H1 (cell line): ENCODE results near the gene SH2B3. TPM values are rescaled to one million over a fixed set of nuclear protein-coding genes. Genes with fewer than 3 reads are reported as not detected.
A peak's percentile ranks its signal among the peaks of the same experiment; 100 is the strongest.

Experiments used
- CTCF ChIA-PET: fragments of 300-600 bp; sonication (Branson Sonifier 250); formaldehyde crosslinking; loops from one replicate; lab custom pipeline; 2021; ENCODE audit not compliant: partially characterized antibody; lab: Charles Lee
- POLR2A ChIA-PET: fragments of 300-600 bp; sonication (Branson Sonifier 250); formaldehyde crosslinking; loops from one replicate; lab custom pipeline; 2021; ENCODE audit warnings: inconsistent platforms; ENCODE audit not compliant: partially characterized antibody; lab: Charles Lee
- DNase-seq, 2 experiments: peaks; one replicate each; pipeline versions ENCODE4 v3.0.0 to v3.0.0-alpha.2; 2010 to 2022; ENCODE audit warnings: low spot score in 2 of 2, low read depth in 1 of 2, mixed read lengths in 1 of 2
- FAIRE-seq: peaks from 2 replicates; lab custom pipeline; 2011; peaks lifted over from hg19 to GRCh38; lab: Jason Lieb, UNC
- H2AFZ ChIP-seq: 2 replicates; pipeline ENCODE4 v1.8.1; 2012; ENCODE audit warnings: low read length, inconsistent platforms
- H2AK5ac ChIP-seq: 2 replicates; pipeline ENCODE4 v1.6.1; 2013; ENCODE audit warnings: low read depth, low read length
- H2BK120ac ChIP-seq: replicated peaks from 2 replicates; pipeline ENCODE3; 2013; ENCODE audit warnings: low read depth, low read length, inconsistent platforms
- H2BK12ac ChIP-seq: 2 replicates; pipeline ENCODE4 v1.6.1; 2013; ENCODE audit warnings: low read depth, low read length
- H2BK15ac ChIP-seq: 2 replicates; pipeline ENCODE4 v1.6.1; 2013; ENCODE audit warnings: low read length
- H2BK20ac ChIP-seq: 2 replicates; pipeline ENCODE4 v1.6.1; 2013; ENCODE audit warnings: low read length
- H2BK5ac ChIP-seq: 2 replicates; pipeline ENCODE4 v1.6.1; 2013; ENCODE audit warnings: low read depth, low read length
- H3K14ac ChIP-seq: 2 replicates; pipeline ENCODE4 v1.6.1; 2013; ENCODE audit warnings: inconsistent platforms; ENCODE audit not compliant: insufficient read length
- H3K18ac ChIP-seq: 2 replicates; pipeline ENCODE4 v1.6.1; 2013; ENCODE audit warnings: low read length; ENCODE audit errors: extremely low read depth
- H3K23ac ChIP-seq: 2 replicates; pipeline ENCODE4 v1.6.1; 2013; ENCODE audit warnings: inconsistent platforms; ENCODE audit not compliant: insufficient read length
- H3K23me2 ChIP-seq: 2 replicates; pipeline ENCODE4 v1.6.1; 2013; ENCODE audit warnings: low read depth, low read length
- H3K27ac ChIP-seq: 2 replicates; pipeline ENCODE4 v1.6.1; 2011; ENCODE audit warnings: low read depth, low read length, inconsistent platforms
- H3K27me3 ChIP-seq, 4 experiments: replicated peaks in 1 of 4; 1 replicate in 1 of 4; 2 replicates in 3 of 4; pipeline versions ENCODE4 v1.6.1 to v1.8.1; 2011 to 2013; ENCODE audit warnings: low read length in 3 of 4, mild to moderate bottlenecking in 3 of 4, inconsistent platforms in 2 of 4, mixed read lengths in 2 of 4, moderate library complexity in 1 of 4; ENCODE audit not compliant: control insufficient read depth in 3 of 4, insufficient read depth in 3 of 4; ENCODE audit errors: extremely low read depth in 1 of 4
- H3K36me3 ChIP-seq, 4 experiments: 2 replicates each; pipeline versions ENCODE4 v1.6.1 to v1.8.1; 2011 to 2013; ENCODE audit warnings: mild to moderate bottlenecking in 4 of 4, low read length in 3 of 4, moderate library complexity in 2 of 4, control low read depth in 1 of 4, inconsistent platforms in 1 of 4; ENCODE audit not compliant: insufficient read depth in 4 of 4, control insufficient read depth in 2 of 4
- H3K4ac ChIP-seq: replicated peaks from 2 replicates; pipeline ENCODE3; 2013; ENCODE audit warnings: low read length, low read depth, mixed read lengths, inconsistent platforms; ENCODE audit not compliant: insufficient read length
- H3K4me1 ChIP-seq, 4 experiments: replicated peaks in 1 of 4; 1 replicate in 1 of 4; 2 replicates in 3 of 4; pipeline versions ENCODE4 v1.6.1 to v1.8.1; 2011 to 2013; ENCODE audit warnings: low read length in 3 of 4, inconsistent platforms in 2 of 4, mixed read lengths in 1 of 4; ENCODE audit not compliant: insufficient read depth in 4 of 4, control insufficient read depth in 3 of 4
- H3K4me2 ChIP-seq, 2 experiments: 2 replicates each; pipeline versions ENCODE4 v1.6.1 to v1.8.1; 2011 to 2013; ENCODE audit warnings: low read depth in 2 of 2, low read length in 2 of 2, control low read depth in 1 of 2, inconsistent platforms in 1 of 2, mild to moderate bottlenecking in 1 of 2; ENCODE audit not compliant: insufficient read depth in 1 of 2
- H3K4me3 ChIP-seq, 4 experiments: fragments of 200-600, 300-600 bp in 1 of 4; sonication (generic), shearing (Covaris generic), sonication (Bioruptor Twin) in 1 of 4; 2 replicates each; pipeline versions ENCODE4 v1.5.1 to v1.8.1; 2011 to 2016; ENCODE audit warnings: low read length in 4 of 4, low read depth in 3 of 4, control low read depth in 2 of 4, inconsistent platforms in 2 of 4, mild to moderate bottlenecking in 2 of 4, mixed read lengths in 1 of 4, moderate library complexity in 1 of 4; ENCODE audit not compliant: insufficient read depth in 2 of 4; ENCODE audit errors: extremely low read depth in 1 of 4
- H3K56ac ChIP-seq: replicated peaks from 2 replicates; pipeline ENCODE3; 2013; ENCODE audit warnings: low read depth, mild to moderate bottlenecking, mixed read lengths, low read length, inconsistent platforms; ENCODE audit not compliant: insufficient read length
- H3K79me1 ChIP-seq: 2 replicates; pipeline ENCODE4 v1.6.1; 2013; ENCODE audit warnings: low read depth, low read length, control low read depth
- H3K79me2 ChIP-seq, 2 experiments: 2 replicates each; pipeline versions ENCODE4 v1.6.1 to v1.8.1; 2012 to 2013; ENCODE audit warnings: low read length in 2 of 2, mild to moderate bottlenecking in 2 of 2, inconsistent platforms in 1 of 2; ENCODE audit not compliant: insufficient read depth in 2 of 2, control insufficient read depth in 1 of 2
- H3K9ac ChIP-seq, 4 experiments: replicated peaks in 1 of 4; 1 replicate in 1 of 4; 2 replicates in 3 of 4; pipeline versions ENCODE4 v1.6.1 to v1.8.1; 2011 to 2013; ENCODE audit warnings: low read depth in 3 of 4, low read length in 3 of 4, control low read depth in 2 of 4, mild to moderate bottlenecking in 2 of 4, moderate library complexity in 2 of 4, inconsistent platforms in 1 of 4; ENCODE audit errors: extremely low read depth in 1 of 4
- H3K9me3 ChIP-seq, 2 experiments: 2 replicates each; pipeline versions ENCODE4 v1.6.1 to v1.8.1; 2012 to 2013; ENCODE audit warnings: mild to moderate bottlenecking in 2 of 2, moderate library complexity in 2 of 2, control low read depth in 1 of 2, inconsistent platforms in 1 of 2, low read depth in 1 of 2, low read length in 1 of 2, mixed read lengths in 1 of 2; ENCODE audit not compliant: insufficient read depth in 2 of 2
- H4K20me1 ChIP-seq, 2 experiments: replicated peaks in 1 of 2; 2 replicates each; pipeline versions ENCODE3 to v1.8.1; 2011 to 2013; ENCODE audit warnings: inconsistent platforms in 2 of 2, low read length in 2 of 2, mild to moderate bottlenecking in 1 of 2; ENCODE audit not compliant: insufficient read depth in 2 of 2, control insufficient read depth in 1 of 2
- H4K5ac ChIP-seq: 2 replicates; pipeline ENCODE4 v1.6.1; 2013; ENCODE audit warnings: low read length, low read depth, mixed read lengths, inconsistent platforms; ENCODE audit not compliant: insufficient read length
- H4K8ac ChIP-seq: 2 replicates; pipeline ENCODE4 v1.8.0; 2013; ENCODE audit warnings: mild to moderate bottlenecking, moderate library complexity, low read length, inconsistent platforms; ENCODE audit not compliant: insufficient read depth; ENCODE audit errors: extremely low read depth
- H4K91ac ChIP-seq: replicated peaks from 2 replicates; pipeline ENCODE3; 2013; ENCODE audit warnings: low read length, mixed read lengths, inconsistent platforms; ENCODE audit not compliant: insufficient read length
- ATF2 ChIP-seq: IDR thresholded peaks from 2 replicates; pipeline ENCODE4 v1.6.1; 2012; ENCODE audit warnings: low read length, inconsistent platforms
- KDM1A ChIP-seq: fragments of 200-600, 300-600 bp; sonication (generic); IDR thresholded peaks from 2 replicates; pipeline ENCODE4 v1.7.1; 2016; ENCODE audit warnings: mild to moderate bottlenecking, low read length, borderline replicate concordance
- MAFK ChIP-seq: IDR thresholded peaks from 2 replicates; pipeline ENCODE4 v1.6.1; 2012; ENCODE audit warnings: low read depth, mild to moderate bottlenecking, improper control_type of control experiment, low read length
- MAX ChIP-seq: IDR thresholded peaks from 2 replicates; pipeline ENCODE4 v1.6.1; 2012; ENCODE audit warnings: inconsistent platforms
- POLR2AphosphoS5 ChIP-seq: IDR thresholded peaks from 2 replicates; pipeline ENCODE4 v1.6.1; 2011; ENCODE audit warnings: low read depth, low read length
- SP1 ChIP-seq: IDR thresholded peaks from 2 replicates; pipeline ENCODE4 v1.6.1; 2011; ENCODE audit warnings: low read depth, low read length
- WGBS, 2 experiments: shearing (Covaris generic) in 1 of 2; methylation state at CpG; one replicate each; pipeline versions ENCODE4 v1.1.6 to v1.1.7; 2013 to 2015; ENCODE audit warnings: low lambda C conversion rate in 2 of 2, mixed read lengths in 2 of 2, inconsistent platforms in 1 of 2, low coverage in 1 of 2, missing lambda C conversion rate in 1 of 2; ENCODE audit not compliant: insufficient replicate concordance in 2 of 2, insufficient coverage in 1 of 2, insufficient read length in 1 of 2; ENCODE audit errors: extremely low coverage in 1 of 2, missing lambda C conversion rate in 1 of 2; 5-methylcytosine and 5-hydroxymethylcytosine counted together
- polyA plus RNA-seq, 7 experiments: library from polyadenylated mRNA; depleted of rRNA in 3 of 7; stranded (reverse) in 5 of 7; unstranded in 2 of 7; fragments of >200 nt in 5 of 7; fragments of 200-250 nt in 2 of 7; gene quantifications; 1 replicate in 5 of 7; 2 replicates in 1 of 7; 4 replicates in 1 of 7; pipeline versions ENCODE4 v1.2.1 to v1.2.3, GENCODE V29; 2011 to 2013; ENCODE audit warnings: missing spikeins in 2 of 7, mixed read lengths in 2 of 7
- total RNA-seq: library from RNA; stranded (reverse); fragmentation: NEBNext Ultra II Directional; extraction: Animal tissue kit (Norgen Biotek cat#: 25700); gene quantifications from 2 replicates; pipeline ENCODE4 v1.2.1, GENCODE V29; 2021

Gene SH2B3
- total and polyA plus RNA-seq, 2 of the 8 experiments (the other 6 are each of a cell fraction or from before 2014, with no cell fraction given) = 20.8 to 34.1 TPM

- no peak overlapping the region for H3K4me3 ChIP-seq
- peaks cover 0 to 18% (median 7%) of the 10 kb centered on the region in 4 experiments; a peak in 4 of 7 replicates for H3K27me3 ChIP-seq
- POLR2A ChIA-PET = interaction anchor here (1.0 to 1.4 kb wide), 2 partner anchors 25 to 72 kb away, joined by 3 read pairs; no protein-coding TSS in a partner anchor
- H3K4me2 ChIP-seq = no peak overlapping the region; a peak in 1 of 4 replicates
- H2BK20ac ChIP-seq = no peak overlapping the region
- 91% methylated on average over 2 of the region's 2 CpGs; no CpG with 5 or more reads in 1 of the 2 experiments for WGBS, 2 experiments
- no peak overlapping the region for H3K9ac ChIP-seq
- no peak for TF ChIP-seq POLR2AphosphoS5
- TF ChIP-seq KDM1A = peak; percentile 43; the same call in 1 of the 2 replicates
- TF ChIP-seq MAFK = no peak
- TF ChIP-seq MAX = no peak
- TF ChIP-seq SP1 = no peak
- no peak for TF ChIP-seq ATF2
- TF ChIP-seq, all 59 proteins: peak for 1
- no peak overlapping the region for H4K8ac ChIP-seq
- H4K20me1 ChIP-seq = peaks cover 0 to 7% of the 10 kb centered on the region in 2 experiments
- H2BK120ac ChIP-seq = no peak overlapping the region
- no peak overlapping the region for H3K4ac ChIP-seq
- no peak overlapping the region for H3K23ac ChIP-seq
- peaks cover 9% of the 10 kb centered on the region; the same call in 1 of the 2 replicates for H3K23me2 ChIP-seq
- no peaks in the 10 kb centered on the region for H3K79me2 ChIP-seq
- no peak overlapping the region for H2BK12ac ChIP-seq
- no peaks in the 10 kb centered on the region for H3K9me3 ChIP-seq
- CTCF ChIA-PET = interaction anchor here (1.8 to 4.1 kb wide), 2 partner anchors 30 to 68 kb away, joined by 6 to 28 read pairs; no protein-coding TSS in a partner anchor
- no peak overlapping the region for H3K56ac ChIP-seq
- H2AK5ac ChIP-seq = no peak overlapping the region
- H3K27ac ChIP-seq = no peak overlapping the region
- H3K4me1 ChIP-seq = peaks cover 0 to 9% (median 3%) of the 10 kb centered on the region in 4 experiments; a peak in 6 of 7 replicates
- DNase-seq (no peak), FAIRE-seq (no peak)
- H3K79me1 ChIP-seq = no peaks in the 10 kb centered on the region
- H2AFZ ChIP-seq = no peak overlapping the region
- peaks cover 0 to 3% (median 0%) of the 10 kb centered on the region in 4 experiments; a peak in 3 of 8 replicates for H3K36me3 ChIP-seq
- no peak overlapping the region for H3K14ac ChIP-seq
- H2BK15ac ChIP-seq = no peak overlapping the region
- H4K91ac ChIP-seq = no peak overlapping the region
- no peak overlapping the region for H3K18ac ChIP-seq
- no peak overlapping the region for H2BK5ac ChIP-seq
- no peak overlapping the region for H4K5ac ChIP-seq
Observed at GRCh38 chr12:111366583-111366982, 39.1 kb upstream of the SH2B3 start.
